DOHH2 (cell line): Measurements from ENCODE around the gene DPP10.
A peak's percentile ranks its signal among the peaks of the same experiment; 100 is the strongest.

Source experiments
- H3F3A ChIP-seq: fragments of 200-600 bp; sonication (generic), shearing (Covaris generic); 2 replicates; pipeline ENCODE4 v1.6.0; 2016; ENCODE audit warnings: antibody characterized with exemption, mild to moderate bottlenecking; ENCODE audit not compliant: control insufficient read depth, insufficient read depth
- H3K27ac ChIP-seq: fragments of 200-600 bp; sonication (generic); 2 replicates; pipeline ENCODE4 v1.5.1; 2014; ENCODE audit warnings: low read depth, mild to moderate bottlenecking, low read length, moderate library complexity
- H3K27me3 ChIP-seq: fragments of 200-600 bp; sonication (generic); 2 replicates; pipeline ENCODE4 v1.6.1; 2014; ENCODE audit warnings: mild to moderate bottlenecking, low read length, mixed read lengths; ENCODE audit not compliant: control insufficient read depth
- H3K36me3 ChIP-seq: fragments of 200-600 bp; sonication (generic); 2 replicates; pipeline ENCODE4 v1.6.1; 2014; ENCODE audit warnings: mild to moderate bottlenecking, low read length, moderate library complexity, mixed read lengths; ENCODE audit not compliant: control insufficient read depth
- H3K4me1 ChIP-seq: fragments of 200-600 bp; sonication (generic); 2 replicates; pipeline ENCODE4 v1.6.1; 2014; ENCODE audit warnings: mild to moderate bottlenecking, low read length, mixed read lengths; ENCODE audit not compliant: control insufficient read depth
- H3K4me2 ChIP-seq: fragments of 200-600 bp; sonication (generic); 2 replicates; pipeline ENCODE4 v1.6.0; 2014; ENCODE audit warnings: mild to moderate bottlenecking, low read length, moderate library complexity
- H3K4me3 ChIP-seq: fragments of 200-600 bp; sonication (generic); 2 replicates; pipeline ENCODE4 v1.5.1; 2014; ENCODE audit warnings: mild to moderate bottlenecking, low read length, mixed read lengths
- H3K79me2 ChIP-seq: fragments of 200-600 bp; sonication (generic); 2 replicates; pipeline ENCODE4 v1.6.1; 2014; ENCODE audit warnings: mild to moderate bottlenecking, low read length, mixed read lengths; ENCODE audit not compliant: control insufficient read depth
- H3K9me2 ChIP-seq: fragments of 200-600 bp; sonication (generic); replicated peaks from 2 replicates; pipeline ENCODE4 v1.6.1; 2014; ENCODE audit warnings: mild to moderate bottlenecking, low read length, mixed read lengths; ENCODE audit not compliant: control insufficient read depth
- H3K9me3 ChIP-seq: fragments of 200-600 bp; sonication (generic); 2 replicates; pipeline ENCODE4 v1.6.1; 2014; ENCODE audit warnings: antibody characterized with exemption, low read length, mixed read lengths; ENCODE audit not compliant: control insufficient read depth, insufficient read depth
- H4K20me1 ChIP-seq: fragments of 200-600 bp; sonication (generic); 2 replicates; pipeline ENCODE4 v1.6.0; 2014; ENCODE audit warnings: low read depth, mild to moderate bottlenecking, antibody characterized with exemption, low read length, moderate library complexity; ENCODE audit not compliant: control insufficient read depth, insufficient read depth
- CTCF ChIP-seq: fragments of 200-600 bp; sonication (generic); IDR thresholded peaks from one replicate; pipeline ENCODE4 v1.5.1; 2014; ENCODE audit warnings: antibody characterized with exemption, mild to moderate bottlenecking, low read depth, low read length; ENCODE audit not compliant: poor library complexity, severe bottlenecking
- EZH2phosphoT487 ChIP-seq: fragments of 200-600 bp; sonication (generic); IDR thresholded peaks from 2 replicates; pipeline ENCODE4 v1.6.1; 2017; ENCODE audit warnings: borderline replicate concordance, mild to moderate bottlenecking, antibody characterized with exemption, low read length, moderate library complexity, mixed read lengths

Gene DPP10

GRCh38 chr2:114550895-114551793, 108.7 kb downstream of the DPP10 start:
- H3K27me3 ChIP-seq, result peaks cover 5% of the 10 kb centered on the region; the same call in 1 of the 2 replicates
- no peaks in the 10 kb centered on the region for H3K9me3 ChIP-seq
- TF ChIP-seq EZH2phosphoT487 (no peak), CTCF (peak; percentile 66)
- no peaks in the 10 kb centered on the region for H3K36me3 ChIP-seq
- H3F3A ChIP-seq, result no peaks in the 10 kb centered on the region
- H3K9me2 ChIP-seq, result no peaks in the 10 kb centered on the region
- no peak overlapping the region for H3K4me2 ChIP-seq
- no peak overlapping the region for H3K4me3 ChIP-seq
- H3K4me1 ChIP-seq, result no peaks in the 10 kb centered on the region
- H3K27ac ChIP-seq, result no peak overlapping the region
- H3K79me2 ChIP-seq, result no peaks in the 10 kb centered on the region
- no peaks in the 10 kb centered on the region for H4K20me1 ChIP-seq

GRCh38 chr2:114553027-114553426, 110.6 kb downstream of the DPP10 start:
- Histone ChIP-seq H3K4me3 (no peak overlapping the region), H4K20me1 (no peaks in the 10 kb centered on the region), H3K9me2 (no peaks in the 10 kb centered on the region), H3K36me3 (no peaks in the 10 kb centered on the region), H3K27me3 (peaks cover 5% of the 10 kb centered on the region; the same call in 1 of the 2 replicates), H3K79me2 (no peaks in the 10 kb centered on the region), H3K4me1 (no peaks in the 10 kb centered on the region), H3K4me2 (no peak overlapping the region), H3K27ac (no peak overlapping the region), H3K9me3 (no peaks in the 10 kb centered on the region), H3F3A (no peaks in the 10 kb centered on the region)
- no peak for TF ChIP-seq CTCF
- no peak for TF ChIP-seq EZH2phosphoT487

GRCh38 chr2:114569166-114569565, 126.7 kb downstream of the DPP10 start:
- no peak for TF ChIP-seq EZH2phosphoT487
- TF ChIP-seq CTCF, result no peak
- no peaks in the 10 kb centered on the region for H3K4me1 ChIP-seq

More at GRCh38 chr2:114569166-114569565, 126.7 kb downstream of the DPP10 start:
- Histone ChIP-seq H3K79me2 (no peaks in the 10 kb centered on the region), H3K27me3 (no peaks in the 10 kb centered on the region), H4K20me1 (no peaks in the 10 kb centered on the region), H3K9me3 (no peaks in the 10 kb centered on the region), H3K36me3 (no peaks in the 10 kb centered on the region), H3K4me2 (no peak overlapping the region), H3F3A (no peaks in the 10 kb centered on the region), H3K9me2 (no peaks in the 10 kb centered on the region), H3K27ac (no peak overlapping the region), H3K4me3 (no peak overlapping the region)
